ENCODE measurements around the gene SLC22A25.

Gene SLC22A25

GRCh38 chr11:63280920-63281319, 37.5 kb upstream of the SLC22A25 start:
- TF ChIP-seq RAD21 (IDR thresholded peaks at IDR 0.05; ENCODE audit: low read depth) = no peak
- no peak for TF ChIP-seq CEBPB (IDR thresholded peaks at IDR 0.05)
- TF ChIP-seq EP300 (IDR thresholded peaks at IDR 0.05; ENCODE audit: borderline replicate concordance) = no peak
- no peak for TF ChIP-seq EGR1 (IDR thresholded peaks at IDR 0.05)
- TF ChIP-seq USF1 (IDR thresholded peaks at IDR 0.05) = no peak
- TF ChIP-seq TEAD4 (IDR thresholded peaks at IDR 0.05) = no peak
- no peak for TF ChIP-seq REST (IDR thresholded peaks at IDR 0.05; ENCODE audit: low read depth)
- no peak for TF ChIP-seq NFIC (IDR thresholded peaks at IDR 0.05)
- no peak for TF ChIP-seq YY1 (IDR thresholded peaks at IDR 0.05; ENCODE audit: low read depth)

- TF ChIP-seq NFIC (IDR thresholded peaks at IDR 0.05) = no peak
- TF ChIP-seq REST (IDR thresholded peaks at IDR 0.05; ENCODE audit: low read depth) = no peak
- no peak for TF ChIP-seq FOXM1 (IDR thresholded peaks at IDR 0.05; ENCODE audit: borderline replicate concordance, low read depth)
- TF ChIP-seq EP300 (IDR thresholded peaks at IDR 0.05; ENCODE audit: borderline replicate concordance) = no peak
- TF ChIP-seq TCF12 (IDR thresholded peaks at IDR 0.05; ENCODE audit: low read depth) = no peak
- no peak for TF ChIP-seq USF1 (IDR thresholded peaks at IDR 0.05)
Observed at GRCh38 chr11:63277345-63277943, 34.0 kb upstream of the SLC22A25 start.

GRCh38 chr11:63274776-63275175, 31.4 kb upstream of the SLC22A25 start:
- no peak for TF ChIP-seq CREB1 (IDR thresholded peaks at IDR 0.05; ENCODE audit: low read depth)

- TF ChIP-seq YY1 (IDR thresholded peaks at IDR 0.05; ENCODE audit: low read depth) (no peak), FOXM1 (IDR thresholded peaks at IDR 0.05; ENCODE audit: borderline replicate concordance, low read depth) (no peak), NFIC (IDR thresholded peaks at IDR 0.05) (no peak), RAD21 (IDR thresholded peaks at IDR 0.05; ENCODE audit: low read depth) (no peak), TEAD4 (IDR thresholded peaks at IDR 0.05) (no peak), ZBTB7A (IDR thresholded peaks at IDR 0.05; ENCODE audit: low read depth) (no peak), CREB1 (IDR thresholded peaks at IDR 0.05; ENCODE audit: low read depth) (no peak), CEBPB (IDR thresholded peaks at IDR 0.05) (no peak), USF1 (IDR thresholded peaks at IDR 0.05) (no peak), EGR1 (IDR thresholded peaks at IDR 0.05) (no peak), REST (IDR thresholded peaks at IDR 0.05; ENCODE audit: low read depth) (no peak), MAX (IDR thresholded peaks at IDR 0.05) (no peak), EP300 (IDR thresholded peaks at IDR 0.05; ENCODE audit: borderline replicate concordance) (no peak), TAF1 (IDR thresholded peaks at IDR 0.05; ENCODE audit: low read depth) (no peak), TCF12 (IDR thresholded peaks at IDR 0.05; ENCODE audit: low read depth) (no peak)
Observed at GRCh38 chr11:63273685-63274084, 30.3 kb upstream of the SLC22A25 start.

- TF ChIP-seq ZBTB7A (IDR thresholded peaks at IDR 0.05; ENCODE audit: low read depth) (no peak), RAD21 (IDR thresholded peaks at IDR 0.05; ENCODE audit: low read depth) (no peak), TEAD4 (IDR thresholded peaks at IDR 0.05) (no peak), NFIC (IDR thresholded peaks at IDR 0.05) (no peak), EGR1 (IDR thresholded peaks at IDR 0.05) (no peak), EP300 (IDR thresholded peaks at IDR 0.05; ENCODE audit: borderline replicate concordance) (no peak), MAX (IDR thresholded peaks at IDR 0.05) (no peak), REST (IDR thresholded peaks at IDR 0.05; ENCODE audit: low read depth) (no peak), TAF1 (IDR thresholded peaks at IDR 0.05; ENCODE audit: low read depth) (no peak), USF1 (IDR thresholded peaks at IDR 0.05) (no peak), YY1 (IDR thresholded peaks at IDR 0.05; ENCODE audit: low read depth) (no peak), TCF12 (IDR thresholded peaks at IDR 0.05; ENCODE audit: low read depth) (no peak), CREB1 (IDR thresholded peaks at IDR 0.05; ENCODE audit: low read depth) (no peak), CEBPB (IDR thresholded peaks at IDR 0.05) (no peak), FOXM1 (IDR thresholded peaks at IDR 0.05; ENCODE audit: borderline replicate concordance, low read depth) (no peak)
Observed at GRCh38 chr11:63262547-63262946, 19.1 kb upstream of the SLC22A25 start.

All from Ishikawa (cell line).